ENCODE measurements around the gene NAA20. TPM values are rescaled to one million over a fixed set of nuclear protein-coding genes. Genes with fewer than 3 reads are reported as not detected.
A peak's percentile ranks its signal among the peaks of the same experiment; 100 is the strongest.

The NAA20 gene
- total and polyA plus RNA-seq, 2 of the 13 experiments (the other 11 are each of a cell fraction or from before 2014, with no cell fraction given) = 81.9 to 82.8 TPM

GRCh38 chr20:20017844-20018185, 653 bp downstream of the NAA20 start (continued):
- TF ChIP-seq ETV6 (CRISPR knock-in tag; conservative IDR thresholded peaks at IDR 0.05) (0 out of 2 replicates have a peak, but pooled peaks have one; percentile 12), ZNF263 (CRISPR knock-in tag; IDR thresholded peaks at IDR 0.05) (0 out of 2 replicates have a peak, but pooled peaks have one; percentile 21), PRDM15 (CRISPR knock-in tag; IDR thresholded peaks at IDR 0.05) (0 out of 2 replicates have a peak, but pooled peaks have one; percentile 6), POLR2A (IDR thresholded peaks at IDR 0.05; ENCODE audit: insufficient read depth in 1 of 2, low read depth in 2 of 2, low read length in 2 of 2) (peak in 1 of 2 experiments; percentile 26; a peak in 1 of 4 replicates), ZNF790 (CRISPR knock-in tag; IDR thresholded peaks at IDR 0.05; ENCODE audit: borderline replicate concordance) (0 out of 2 replicates have a peak, but pooled peaks have one; percentile 3), ATRX (CRISPR knock-in tag; IDR thresholded peaks at IDR 0.05; ENCODE audit: borderline replicate concordance) (0 out of 2 replicates have a peak, but pooled peaks have one; percentile 70), BORCS8-MEF2B (CRISPR knock-in tag; IDR thresholded peaks at IDR 0.05) (peak; percentile 1; the same call in 1 of the 2 replicates), ZNF264 (CRISPR knock-in tag; IDR thresholded peaks at IDR 0.05) (0 out of 2 replicates have a peak, but pooled peaks have one; percentile 2), NCOA1 (CRISPR knock-in tag; IDR thresholded peaks at IDR 0.05) (peak; percentile 93; the same call in 1 of the 2 replicates), HOXD1 (CRISPR knock-in tag; IDR thresholded peaks at IDR 0.05) (no peak), TEAD3 (CRISPR knock-in tag; optimal IDR thresholded peaks at IDR 0.05; ENCODE audit: borderline replicate concordance) (peak; percentile 32), DRAP1 (CRISPR knock-in tag; IDR thresholded peaks at IDR 0.05) (0 out of 2 replicates have a peak, but pooled peaks have one; percentile 8), FOXJ3 (CRISPR knock-in tag; IDR thresholded peaks at IDR 0.05; ENCODE audit: borderline replicate concordance) (0 out of 2 replicates have a peak, but pooled peaks have one; percentile 8), ETS1 (CRISPR knock-in tag; IDR thresholded peaks at IDR 0.05) (0 out of 2 replicates have a peak, but pooled peaks have one; percentile 1), ZNF782 (CRISPR knock-in tag; IDR thresholded peaks at IDR 0.05; ENCODE audit: borderline replicate concordance) (0 out of 2 replicates have a peak, but pooled peaks have one; percentile 10), ZFY (CRISPR knock-in tag; IDR thresholded peaks at IDR 0.05) (0 out of 2 replicates have a peak, but pooled peaks have one; percentile 13), SAP130 (CRISPR knock-in tag; IDR thresholded peaks at IDR 0.05; ENCODE audit: low read depth) (peak; percentile 0; the same call in 1 of the 2 replicates), FUBP1 (CRISPR knock-in tag; IDR thresholded peaks at IDR 0.05; ENCODE audit: borderline replicate concordance) (0 out of 2 replicates have a peak, but pooled peaks have one; percentile 68), KDM3A (CRISPR knock-in tag; IDR thresholded peaks at IDR 0.05; ENCODE audit: low read depth) (no peak), ZSCAN9 (CRISPR knock-in tag; IDR thresholded peaks at IDR 0.05; ENCODE audit: borderline replicate concordance) (0 out of 2 replicates have a peak, but pooled peaks have one; percentile 8), TARDBP (CRISPR knock-in tag; IDR thresholded peaks at IDR 0.05) (peak; percentile 42), ZNF724P (CRISPR knock-in tag; IDR thresholded peaks at IDR 0.05; ENCODE audit: borderline replicate concordance) (0 out of 2 replicates have a peak, but pooled peaks have one; percentile 3), ZC3H4 (CRISPR knock-in tag; IDR thresholded peaks at IDR 0.05; ENCODE audit: borderline replicate concordance) (0 out of 2 replicates have a peak, but pooled peaks have one; percentile 5), NR2F2 (IDR thresholded peaks at IDR 0.05; ENCODE audit: borderline replicate concordance, low read depth) (0 out of 2 replicates have a peak, but pooled peaks have one; percentile 18), RXRB (CRISPR knock-in tag; IDR thresholded peaks at IDR 0.05; ENCODE audit: borderline replicate concordance) (0 out of 2 replicates have a peak, but pooled peaks have one; percentile 8)
